K562 (cell line): ENCODE results near the gene WDR49. TPM values are rescaled to one million over a fixed set of nuclear protein-coding genes. Genes with fewer than 3 reads are reported as not detected.

Source experiments
- FOXM1 ChIP-seq, 2 experiments: fragments of 450-650 bp in 1 of 2; sonication (generic) in 1 of 2; formaldehyde crosslinking in 1 of 2; IDR thresholded peaks; 2 replicates each; pipeline versions ENCODE4 v1.6.1 to v1.9.0; 2017 to 2022; ENCODE audit warnings: low read depth in 2 of 2, mild to moderate bottlenecking in 2 of 2, missing genetic modification reagents in 1 of 2, moderate library complexity in 1 of 2
- MAFK ChIP-seq: IDR thresholded peaks from 2 replicates; pipeline ENCODE4 v1.6.1; 2011; ENCODE audit warnings: low read length, improper control_type of control experiment
- RNF219 ChIP-seq: fragments of 250-450 bp; sonication (Bioruptor Pico); IDR thresholded peaks from 2 replicates; pipeline ENCODE4 v1.5.0; 2022; ENCODE audit warnings: mild to moderate bottlenecking
- SIN3A ChIP-seq, 2 experiments: fragments of 150-350 bp in 1 of 2; IDR thresholded peaks; 2 replicates each; pipeline ENCODE4 v1.6.1; 2011 to 2016; ENCODE audit warnings: borderline replicate concordance in 2 of 2, low read depth in 2 of 2, low read length in 2 of 2, mild to moderate bottlenecking in 2 of 2, moderate library complexity in 2 of 2; ENCODE audit not compliant: control insufficient read depth in 1 of 2
- polyA plus RNA-seq, 8 experiments: library from polyadenylated mRNA; depleted of rRNA in 4 of 8; stranded (reverse) in 5 of 8; unstranded in 3 of 8; fragments of >200 nt; fragmentation: Nextera tagmentation in 2 of 8; fragmentation: Illumina TruSeq in 1 of 8; extraction: Ambion mirVana in 2 of 8; extraction: Trizol in 1 of 8; gene quantifications; 2 replicates each; pipeline versions ENCODE4 v1.2.1 to v1.2.3, GENCODE V29; 2011 to 2014; ENCODE audit warnings: inconsistent platforms in 1 of 8, missing spikeins in 1 of 8
- small RNA-seq: library from RNA; depleted of rRNA; stranded (forward); fragments of <200 nt; gene quantifications from one replicate; pipeline ENCODE3, GENCODE V24; 2014
- total RNA-seq, 7 experiments: library from RNA; depleted of rRNA in 6 of 7; stranded (reverse); fragments of >200 nt in 6 of 7; fragmentation: Illumina TruSeq in 2 of 7; extraction: Trizol in 2 of 7; gene quantifications; 2 replicates each; pipeline versions ENCODE4 v1.2.1 to v1.2.3, GENCODE V29; 2011 to 2021; ENCODE audit warnings: low replicate concordance in 1 of 7

WDR49 gene
- total and polyA plus RNA-seq, 9 of the 15 experiments (the other 6 are each of a cell fraction or from before 2014, with no cell fraction given), result not detected

- no peak for TF ChIP-seq RNF219 (CRISPR knock-in tag)
- no peak for TF ChIP-seq MAFK
- TF ChIP-seq FOXM1 (IDR thresholded peaks at IDR 0.05; ENCODE audit: low read depth), result no peak
- TF ChIP-seq FOXM1 (CRISPR knock-in tag; IDR thresholded peaks at IDR 0.05; ENCODE audit: low read depth), result no peak
- TF ChIP-seq SIN3A (IDR thresholded peaks at IDR 0.05; ENCODE audit: borderline replicate concordance in 2 of 2, control insufficient read depth in 1 of 2, low read depth in 2 of 2, low read length in 2 of 2), result no peak
These were observed 216.2 kb downstream of the WDR49 start (continued) for GRCh38 chr3:167437428-167438139.

Small RNAs within 50 kb of the gene (small RNA-seq; reads per million reads assigned to genes)
- not detected for gene HMGN1P8

Other genes starting within 250 kb of the WDR49 start
- gene SERPINI2, start 179.9 kb downstream of the WDR49 start, total RNA-seq (2014; rRNA removed), result not detected in 2 replicates
- not detected in 2 replicates for gene SERPINI2, start 179.9 kb downstream of the WDR49 start, total RNA-seq (2014; rRNA removed; fragmentation: Illumina TruSeq; extraction: Trizol)
- gene SERPINI2, start 179.9 kb downstream of the WDR49 start, total RNA-seq (2015; rRNA removed; fragmentation: Illumina TruSeq; extraction: Trizol), result not detected in 2 replicates
- 0.13 TPM in 1 of 2 replicates, not detected in the other for gene SERPINI2, start 179.9 kb downstream of the WDR49 start, total RNA-seq (2021)
- gene SERPINI2, start 179.9 kb downstream of the WDR49 start, polyA plus RNA-seq (2011; rRNA removed), result not detected in 2 replicates
- gene SERPINI2, start 179.9 kb downstream of the WDR49 start, polyA plus RNA-seq (2014; fragmentation: Illumina TruSeq; extraction: Trizol), result not detected in 2 replicates
- gene SERPINI2, start 179.9 kb downstream of the WDR49 start, polyA plus RNA-seq (2014; fragmentation: Nextera tagmentation; extraction: Ambion mirVana), result not detected
- gene SERPINI2, start 179.9 kb downstream of the WDR49 start, polyA plus RNA-seq (2014; rRNA removed), result not detected in 2 replicates
- gene PDCD10, start 81.0 kb upstream of the WDR49 start, total RNA-seq (2014; rRNA removed), result 189 and 206 TPM in 2 replicates
- gene PDCD10, start 81.0 kb upstream of the WDR49 start, total RNA-seq (2014; rRNA removed; fragmentation: Illumina TruSeq; extraction: Trizol), result 217 and 246 TPM in 2 replicates
- 170 and 178 TPM in 2 replicates for gene PDCD10, start 81.0 kb upstream of the WDR49 start, total RNA-seq (2015; rRNA removed; fragmentation: Illumina TruSeq; extraction: Trizol)
- 121 and 134 TPM in 2 replicates for gene PDCD10, start 81.0 kb upstream of the WDR49 start, total RNA-seq (2021)
- gene PDCD10, start 81.0 kb upstream of the WDR49 start, polyA plus RNA-seq (2011; rRNA removed), result 144 and 233 TPM in 2 replicates
- gene PDCD10, start 81.0 kb upstream of the WDR49 start, polyA plus RNA-seq (2014; fragmentation: Illumina TruSeq; extraction: Trizol), result 218 and 276 TPM in 2 replicates
- 100 to 1,000 TPM; 423 to 476 TPM for gene PDCD10, start 81.0 kb upstream of the WDR49 start, polyA plus RNA-seq (2014; fragmentation: Nextera tagmentation; extraction: Ambion mirVana)
- gene PDCD10, start 81.0 kb upstream of the WDR49 start, polyA plus RNA-seq (2014; rRNA removed), result 219 and 232 TPM in 2 replicates
- 1.6 and 2.2 TPM in 2 replicates for gene SERPINI1, start 81.8 kb upstream of the WDR49 start, total RNA-seq (2014; rRNA removed)
- 3.5 and 4.3 TPM in 2 replicates for gene SERPINI1, start 81.8 kb upstream of the WDR49 start, total RNA-seq (2014; rRNA removed; fragmentation: Illumina TruSeq; extraction: Trizol)
- 1.7 TPM in 2 replicates for gene SERPINI1, start 81.8 kb upstream of the WDR49 start, total RNA-seq (2015; rRNA removed; fragmentation: Illumina TruSeq; extraction: Trizol)
- gene SERPINI1, start 81.8 kb upstream of the WDR49 start, total RNA-seq (2021), result 2.2 and 2.8 TPM in 2 replicates
- gene SERPINI1, start 81.8 kb upstream of the WDR49 start, polyA plus RNA-seq (2011; rRNA removed), result 3.9 and 8.9 TPM in 2 replicates
- gene SERPINI1, start 81.8 kb upstream of the WDR49 start, polyA plus RNA-seq (2014; fragmentation: Illumina TruSeq; extraction: Trizol), result 2.4 and 3.8 TPM in 2 replicates
- gene SERPINI1, start 81.8 kb upstream of the WDR49 start, polyA plus RNA-seq (2014; fragmentation: Nextera tagmentation; extraction: Ambion mirVana), result 1 to 10 TPM; 9.5 to 9.9 TPM
- gene SERPINI1, start 81.8 kb upstream of the WDR49 start, polyA plus RNA-seq (2014; rRNA removed), result 1.6 and 1.9 TPM in 2 replicates